Measurements from ENCODE around the gene SLCO2A1. TPM values are rescaled to one million over a fixed set of nuclear protein-coding genes. Genes with fewer than 3 reads are reported as not detected.

The SLCO2A1 gene
- total and polyA plus RNA-seq, 2 donors (not counting 1 experiment from before 2014, with no cell fraction given), result under 0.01 to 0.12 TPM

GRCh38 chr3:134066158-134066541, 36.4 kb upstream of the SLCO2A1 start:
- H4K20me1 ChIP-seq (ENCODE audit: control insufficient read depth, extremely low read depth, insufficient read depth, low read length), result no peaks in the 10 kb centered on the region
- no peak for DNase-seq (ENCODE audit: low read depth in 2 of 2)
- H3K4me2 ChIP-seq (ENCODE audit: extremely low read depth, insufficient read depth, low read length), result no peak overlapping the region
- H3K79me2 ChIP-seq (ENCODE audit: control insufficient read depth, insufficient read depth, low read length), result no peaks in the 10 kb centered on the region
- no peaks in the 10 kb centered on the region for H3K9me3 ChIP-seq (ENCODE audit: control insufficient read depth, insufficient read depth, low read depth, low read length)
- peaks cover 4% of the 10 kb centered on the region for H3K27me3 ChIP-seq (ENCODE audit: control insufficient read depth, insufficient read depth, low read length)
- no peak overlapping the region for H2AFZ ChIP-seq (ENCODE audit: low read length)
- TF ChIP-seq EZH2 (IDR thresholded peaks at IDR 0.05; ENCODE audit: low read length, missing control alignments), result no peak
- no peak for TF ChIP-seq CTCF (conservative IDR thresholded peaks at IDR 0.05 in 1 of 2, IDR thresholded peaks at IDR 0.05 in 1 of 2; ENCODE audit: low read depth in 1 of 2, low read length in 2 of 2)
- no peaks in the 10 kb centered on the region for H3K36me3 ChIP-seq (ENCODE audit: control insufficient read depth, insufficient read depth, low read length)
- H3K4me1 ChIP-seq (ENCODE audit: control insufficient read depth, extremely low read depth, insufficient read depth, low read length), result no peaks in the 10 kb centered on the region
- H3K9ac ChIP-seq (ENCODE audit: insufficient read depth, low read length), result no peak overlapping the region
- no peak overlapping the region for H3K4me3 ChIP-seq (replicated peaks in 1 of 4; ENCODE audit: control extremely low read depth in 1 of 4, insufficient read depth in 1 of 4, low read depth in 3 of 4, low read length in 4 of 4)
- H3K27ac ChIP-seq (ENCODE audit: insufficient read depth, low read length), result no peak overlapping the region

- Histone ChIP-seq H3K27me3 (ENCODE audit: control insufficient read depth, insufficient read depth, low read length) (peaks cover 4% of the 10 kb centered on the region), H3K4me3 (replicated peaks in 1 of 4; ENCODE audit: control extremely low read depth in 1 of 4, insufficient read depth in 1 of 4, low read depth in 3 of 4, low read length in 4 of 4) (no peak overlapping the region), H2AFZ (ENCODE audit: low read length) (no peak overlapping the region), H3K9me3 (ENCODE audit: control insufficient read depth, insufficient read depth, low read depth, low read length) (no peaks in the 10 kb centered on the region), H3K4me2 (ENCODE audit: extremely low read depth, insufficient read depth, low read length) (no peak overlapping the region), H3K27ac (ENCODE audit: insufficient read depth, low read length) (no peak overlapping the region), H4K20me1 (ENCODE audit: control insufficient read depth, extremely low read depth, insufficient read depth, low read length) (no peaks in the 10 kb centered on the region), H3K79me2 (ENCODE audit: control insufficient read depth, insufficient read depth, low read length) (no peaks in the 10 kb centered on the region), H3K36me3 (ENCODE audit: control insufficient read depth, insufficient read depth, low read length) (no peaks in the 10 kb centered on the region), H3K4me1 (ENCODE audit: control insufficient read depth, extremely low read depth, insufficient read depth, low read length) (no peaks in the 10 kb centered on the region), H3K9ac (ENCODE audit: insufficient read depth, low read length) (no peak overlapping the region)
- no peak for DNase-seq (ENCODE audit: low read depth in 2 of 2)
- TF ChIP-seq CTCF (conservative IDR thresholded peaks at IDR 0.05 in 1 of 2, IDR thresholded peaks at IDR 0.05 in 1 of 2; ENCODE audit: low read depth in 1 of 2, low read length in 2 of 2) (no peak), EZH2 (IDR thresholded peaks at IDR 0.05; ENCODE audit: low read length, missing control alignments) (no peak)
Measured at GRCh38 chr3:134065252-134066157, 35.8 kb upstream of the SLCO2A1 start.

GRCh38 chr3:134064081-134064480, 34.4 kb upstream of the SLCO2A1 start:
- no peak overlapping the region for H3K9ac ChIP-seq (ENCODE audit: insufficient read depth, low read length)
- no peak overlapping the region for H3K27ac ChIP-seq (ENCODE audit: insufficient read depth, low read length)
- no peak overlapping the region for H3K4me3 ChIP-seq (replicated peaks in 1 of 4; ENCODE audit: control extremely low read depth in 1 of 4, insufficient read depth in 1 of 4, low read depth in 3 of 4, low read length in 4 of 4)
- H3K27me3 ChIP-seq (ENCODE audit: control insufficient read depth, insufficient read depth, low read length), result peaks cover 4% of the 10 kb centered on the region
- H3K4me2 ChIP-seq (ENCODE audit: extremely low read depth, insufficient read depth, low read length), result no peak overlapping the region
- no peaks in the 10 kb centered on the region for H3K4me1 ChIP-seq (ENCODE audit: control insufficient read depth, extremely low read depth, insufficient read depth, low read length)
- H4K20me1 ChIP-seq (ENCODE audit: control insufficient read depth, extremely low read depth, insufficient read depth, low read length), result no peaks in the 10 kb centered on the region
- no peak overlapping the region for H2AFZ ChIP-seq (ENCODE audit: low read length)
- H3K36me3 ChIP-seq (ENCODE audit: control insufficient read depth, insufficient read depth, low read length), result no peaks in the 10 kb centered on the region
- no peaks in the 10 kb centered on the region for H3K79me2 ChIP-seq (ENCODE audit: control insufficient read depth, insufficient read depth, low read length)
- no peaks in the 10 kb centered on the region for H3K9me3 ChIP-seq (ENCODE audit: control insufficient read depth, insufficient read depth, low read depth, low read length)
- TF ChIP-seq CTCF (conservative IDR thresholded peaks at IDR 0.05 in 1 of 2, IDR thresholded peaks at IDR 0.05 in 1 of 2; ENCODE audit: low read depth in 1 of 2, low read length in 2 of 2), result no peak
- TF ChIP-seq EZH2 (IDR thresholded peaks at IDR 0.05; ENCODE audit: low read length, missing control alignments), result no peak
- DNase-seq (ENCODE audit: low read depth in 2 of 2), result no peak

Data from fibroblast of lung (primary cell).